Cerebellar cortex (tissue), 1 donor: ENCODE data around the gene C16orf54.
"Not testable (repeated sequence)": the region's sequence is repeated elsewhere in the genome, so short reads cannot be mapped to it uniquely, and the experiment has no call there.

Experiments used
- DNase-seq: peaks from one replicate; pipeline ENCODE4 v3.0.0-alpha.2; 2015; ENCODE audit warnings: low spot score

Gene C16orf54

DNA sequence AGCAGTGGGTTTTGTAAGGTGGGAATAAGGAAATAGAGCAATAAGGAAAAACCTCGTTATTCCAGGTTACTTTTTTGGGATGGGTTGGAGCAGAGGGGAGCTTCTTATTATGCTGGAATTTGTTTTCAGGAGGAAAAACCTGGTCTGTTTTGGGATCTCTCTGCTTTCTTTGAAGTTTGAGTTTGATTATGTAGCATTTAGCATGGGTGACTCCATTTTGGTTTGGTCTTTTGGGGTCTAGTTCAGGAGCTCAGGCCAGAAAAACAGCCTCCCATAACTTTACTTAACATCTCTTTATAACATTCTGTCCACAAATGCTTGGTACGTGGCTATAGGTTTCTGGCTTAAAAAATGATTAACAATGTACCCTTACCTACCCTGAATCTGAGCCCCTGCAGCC lies 23.7 kb upstream of the C16orf54 start:
- no peak for DNase-seq

DNA sequence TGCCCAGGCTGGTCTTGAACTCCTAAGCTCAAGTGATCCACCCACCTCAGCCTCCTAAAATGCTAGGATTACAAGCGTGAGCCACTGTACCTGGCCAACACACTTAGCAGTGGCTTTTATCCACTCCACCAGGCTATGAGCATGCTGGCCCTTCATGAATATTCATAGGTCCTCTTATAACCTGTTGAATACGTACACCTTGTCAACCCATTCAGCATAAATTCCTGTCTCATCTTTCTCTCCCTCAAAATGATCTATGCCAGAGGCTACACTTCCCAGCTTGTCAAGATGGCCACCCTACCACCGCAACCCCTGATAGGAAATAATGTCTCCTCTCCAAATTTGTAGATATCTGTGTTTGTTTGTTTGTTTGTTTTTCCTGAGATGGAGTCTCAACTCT lies 21.3 kb upstream of the C16orf54 start:
- DNase-seq = no peak

DNA sequence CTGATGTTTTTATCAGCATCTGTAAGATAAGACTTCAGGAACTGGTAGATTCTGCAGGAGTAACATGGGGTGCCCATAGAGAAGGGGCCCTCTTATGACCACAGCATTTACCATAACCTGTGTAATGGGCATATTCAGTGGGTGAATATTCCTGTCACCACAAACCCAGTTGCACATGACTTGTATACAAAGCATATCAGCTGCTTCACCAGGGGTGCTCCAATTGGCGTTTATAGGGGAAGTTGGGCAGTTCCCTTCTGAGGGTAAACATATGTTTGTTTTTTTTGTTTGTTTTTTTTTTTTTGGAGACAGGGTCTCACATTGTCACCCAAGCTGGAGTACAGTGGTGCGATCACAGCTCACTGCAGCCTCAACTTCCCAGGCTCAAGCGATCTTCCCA lies 20.8 kb upstream of the C16orf54 start:
- no peak for DNase-seq

DNA sequence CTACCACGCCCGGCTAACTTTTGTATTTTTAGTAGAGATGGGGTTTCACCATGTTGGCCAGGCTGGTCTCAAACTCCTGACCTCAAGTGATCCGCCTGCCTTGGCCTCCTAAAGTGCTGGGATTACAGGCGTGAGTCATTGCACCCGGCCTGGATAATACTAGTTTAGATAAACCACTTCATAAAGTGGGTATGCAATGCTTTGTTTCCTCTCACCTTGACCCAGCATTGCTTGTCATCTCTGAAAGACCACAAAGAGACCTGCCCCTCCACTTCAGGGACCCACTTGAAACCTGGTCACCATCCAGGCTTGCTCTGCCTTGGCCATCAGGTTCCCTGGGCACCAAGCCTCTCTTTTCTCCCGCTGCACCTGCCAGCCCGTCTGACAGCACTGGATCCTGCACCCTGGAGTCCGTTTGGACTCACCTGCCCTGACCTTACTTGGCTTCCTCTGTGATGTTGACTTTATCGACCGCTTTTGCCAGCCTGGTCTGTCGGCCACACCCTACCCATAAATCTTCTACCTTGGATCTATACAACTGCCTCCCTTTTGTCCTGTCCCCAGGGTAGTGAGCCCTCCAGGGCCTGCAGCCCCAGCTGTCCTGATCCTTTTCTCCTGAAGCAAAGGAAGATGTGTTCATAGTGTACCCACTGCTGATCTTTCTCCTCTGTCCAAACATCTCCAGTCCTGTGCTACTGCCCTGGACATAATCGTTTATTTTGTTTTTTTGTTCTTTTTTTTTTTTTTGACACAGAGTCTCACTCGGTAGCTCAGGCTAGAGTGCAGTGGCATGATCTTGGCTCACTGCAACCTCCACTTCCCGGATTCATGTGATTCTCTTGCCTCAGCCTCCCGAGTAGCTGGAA lies 19.6 kb upstream of the C16orf54 start:
- no peak for DNase-seq

DNA sequence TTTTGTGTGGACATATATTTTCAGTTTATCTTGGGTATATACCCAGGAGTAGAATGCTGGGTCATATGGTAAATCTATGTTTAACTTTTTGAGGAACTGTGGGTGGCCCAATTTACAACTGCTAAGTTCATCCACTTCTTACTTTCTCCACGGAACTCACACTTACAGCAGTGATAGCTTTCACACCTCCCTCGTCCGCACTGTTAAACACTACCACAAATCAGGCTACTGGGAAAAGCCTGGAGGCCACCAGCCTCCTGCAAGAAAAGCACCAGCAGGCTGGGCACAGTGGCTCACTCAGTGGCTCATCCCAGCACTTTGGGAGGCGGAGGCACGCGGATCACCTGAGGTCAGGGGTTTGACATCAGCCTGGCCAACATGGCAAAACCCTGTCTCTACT lies 17.5 kb upstream of the C16orf54 start:
- DNase-seq = no peak

DNA sequence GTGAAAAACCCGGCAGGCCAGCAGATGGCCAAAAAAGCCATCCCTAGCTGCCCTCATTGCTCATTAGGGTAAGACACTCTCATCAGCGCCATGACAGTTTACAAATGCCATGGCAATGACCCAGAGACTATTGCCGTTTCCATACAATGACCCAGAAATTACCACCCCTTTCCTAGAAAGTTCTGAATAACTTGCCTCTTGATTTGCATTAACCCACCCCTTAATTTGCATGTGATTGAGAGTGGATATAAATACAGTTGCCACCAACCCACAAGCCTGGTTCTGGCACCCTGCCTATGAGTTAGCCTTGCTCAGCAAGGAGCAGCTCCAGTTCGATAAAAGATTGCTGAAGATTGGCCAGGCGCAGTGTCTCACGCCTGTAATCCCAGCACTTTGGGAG lies 16.1 kb upstream of the C16orf54 start:
- no peak for DNase-seq

DNA sequence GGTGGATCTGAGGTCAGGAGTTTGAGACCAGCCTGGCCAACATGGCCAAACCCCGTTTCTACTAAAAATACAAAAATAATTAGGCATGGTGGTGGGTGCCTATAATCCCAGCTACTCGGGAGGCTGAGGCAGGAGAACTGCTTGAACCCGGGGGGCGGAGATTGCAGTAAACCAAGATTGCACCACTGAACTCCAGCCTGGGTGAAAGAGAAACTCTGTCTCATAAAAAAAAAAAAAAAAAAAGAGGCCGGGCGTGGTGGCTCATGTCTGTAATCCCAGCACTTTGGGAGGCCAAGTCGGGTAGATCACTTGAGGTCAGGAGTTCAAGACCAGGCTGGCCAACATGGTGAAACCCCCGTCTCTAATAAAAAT lies 15.5 kb upstream of the C16orf54 start:
- not testable (repeated sequence) for DNase-seq

DNA sequence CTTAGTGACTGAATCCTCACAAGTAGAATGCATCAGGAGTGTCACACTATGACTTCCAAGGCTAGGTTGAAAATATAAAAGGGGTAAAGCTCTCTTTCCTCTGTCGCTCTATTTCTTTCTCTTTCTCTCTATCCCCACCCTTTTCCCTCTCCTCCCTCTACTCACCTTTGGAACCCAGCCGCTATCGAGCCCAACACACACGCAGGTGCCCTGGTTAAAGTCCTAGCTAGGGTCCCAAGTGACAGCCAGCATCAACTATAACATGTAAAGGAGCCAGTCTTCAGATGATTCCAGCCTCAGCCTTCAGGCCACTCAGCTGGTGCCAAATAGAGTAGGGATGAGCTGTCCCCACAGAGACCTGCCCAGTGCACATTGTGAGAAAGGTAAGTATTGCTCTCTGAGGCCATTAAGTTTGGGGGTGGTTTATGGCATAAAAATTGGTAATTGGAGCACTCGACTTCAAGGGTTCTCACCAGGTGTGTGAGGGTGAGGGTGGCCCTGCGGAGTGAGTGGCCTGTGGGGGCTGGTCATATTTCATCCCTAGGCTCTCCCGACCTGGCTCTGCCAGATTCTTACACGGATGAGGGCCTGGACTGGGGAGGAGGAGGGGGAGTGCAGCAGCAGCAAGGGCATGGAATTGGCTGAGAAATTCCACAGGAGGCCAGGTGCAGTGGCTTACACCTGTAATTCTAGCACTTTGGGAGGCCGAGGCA lies 14.9 kb upstream of the C16orf54 start:
- DNase-seq = no peak

DNA sequence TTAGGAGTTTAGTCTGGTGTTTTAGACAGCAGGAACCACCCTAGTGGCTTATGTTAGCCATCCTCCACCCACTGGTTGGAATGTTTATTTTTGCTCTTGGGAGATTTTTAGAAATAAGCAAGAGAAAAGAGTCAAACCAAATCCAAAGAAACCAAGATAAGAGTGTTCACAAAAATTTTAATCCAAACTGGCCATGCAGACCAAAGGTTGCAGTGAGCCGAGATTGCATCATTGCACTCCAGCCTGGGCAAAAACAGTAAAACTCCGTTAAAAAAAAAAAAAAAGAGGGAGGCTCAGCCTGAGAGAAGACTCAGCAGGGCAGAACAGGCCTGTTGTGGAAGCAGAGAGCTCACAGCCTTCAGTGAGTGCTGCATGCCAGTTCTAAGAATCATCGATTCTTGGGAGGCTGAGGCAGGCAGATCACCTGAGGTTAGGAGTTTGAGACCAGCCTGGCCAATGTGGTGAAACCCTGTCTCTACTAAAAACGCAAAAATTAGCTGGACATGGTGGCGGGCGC lies 12.2 kb upstream of the C16orf54 start:
- DNase-seq = no peak

DNA sequence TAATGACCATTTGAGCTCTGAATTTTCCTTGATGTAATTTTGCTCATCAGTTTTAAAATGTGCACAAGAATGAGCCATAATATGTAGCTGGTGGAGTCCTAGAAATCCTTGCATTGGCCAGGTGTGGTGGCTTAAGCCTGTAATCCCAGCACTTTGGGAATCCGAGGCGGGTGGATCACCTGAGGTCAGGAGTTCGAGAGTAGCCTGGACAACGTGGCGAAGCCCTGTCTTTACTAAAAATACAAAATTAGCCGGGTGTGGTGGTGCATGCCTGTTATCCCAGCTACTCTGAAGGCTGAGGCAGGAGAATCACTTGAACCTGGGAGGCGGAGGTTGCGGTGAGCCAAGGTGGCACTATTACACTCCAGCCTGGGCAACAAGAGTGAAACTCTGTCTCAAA lies 11.3 kb upstream of the C16orf54 start:
- DNase-seq = not testable (repeated sequence)

DNA sequence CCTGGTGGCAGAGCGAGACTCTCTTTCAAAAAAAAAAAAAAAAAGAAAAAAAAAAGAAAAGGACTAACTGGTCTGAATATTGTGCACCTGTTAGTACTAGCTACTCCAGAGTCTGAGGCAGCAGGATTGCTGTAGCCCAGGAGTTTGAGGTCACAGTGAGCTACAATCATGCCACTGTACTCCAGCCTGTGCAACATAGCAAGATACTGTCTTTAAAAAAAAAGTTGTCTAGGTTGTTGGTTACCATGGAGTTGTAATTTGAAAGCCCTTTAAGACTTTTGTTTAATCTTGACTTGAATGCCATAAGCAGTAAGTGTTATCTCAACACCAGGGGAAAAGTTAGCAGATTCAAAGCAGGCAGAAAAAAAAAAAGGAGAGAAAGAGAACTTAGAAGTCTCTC lies 10.9 kb upstream of the C16orf54 start:
- DNase-seq = no peak

DNA sequence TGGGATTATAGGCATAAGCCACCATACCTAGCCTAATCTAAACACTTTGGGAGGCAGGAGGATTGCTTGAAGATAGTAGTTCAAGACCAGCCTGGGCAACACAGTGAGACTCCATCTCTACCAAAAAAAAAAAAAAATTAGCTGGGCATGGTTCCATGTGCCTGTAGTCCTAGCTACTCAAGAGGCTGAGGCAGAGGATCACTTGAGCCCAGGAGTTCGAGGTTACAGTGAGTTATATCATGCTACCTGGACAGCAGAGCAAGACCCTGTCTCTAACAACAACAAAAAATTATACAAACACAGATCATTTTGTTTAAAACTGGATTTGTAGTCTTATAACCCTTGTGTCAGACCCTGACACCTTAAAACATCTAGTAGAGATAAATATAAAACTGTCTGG lies 7.7 kb upstream of the C16orf54 start:
- no peak for DNase-seq

DNA sequence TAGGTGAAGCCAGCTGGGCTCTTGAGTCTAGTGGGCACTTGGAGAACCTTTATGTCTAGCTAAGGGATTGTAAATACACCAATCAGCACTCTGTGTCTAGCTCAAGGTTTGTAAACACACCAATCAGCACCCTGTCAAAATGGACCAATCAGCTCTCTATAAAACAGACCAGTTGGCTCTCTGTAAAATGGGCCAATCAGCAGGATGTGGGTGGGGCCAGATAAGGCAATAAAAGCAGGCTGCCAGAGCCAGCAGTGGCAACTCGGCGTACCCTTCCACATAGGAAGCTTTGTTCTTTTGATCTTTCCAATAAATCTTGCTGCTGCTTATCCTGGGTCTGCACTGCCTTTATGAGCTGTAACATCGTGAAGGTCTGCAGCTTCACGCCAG lies 3.0 kb upstream of the C16orf54 start:
- DNase-seq = not testable (repeated sequence)

DNA sequence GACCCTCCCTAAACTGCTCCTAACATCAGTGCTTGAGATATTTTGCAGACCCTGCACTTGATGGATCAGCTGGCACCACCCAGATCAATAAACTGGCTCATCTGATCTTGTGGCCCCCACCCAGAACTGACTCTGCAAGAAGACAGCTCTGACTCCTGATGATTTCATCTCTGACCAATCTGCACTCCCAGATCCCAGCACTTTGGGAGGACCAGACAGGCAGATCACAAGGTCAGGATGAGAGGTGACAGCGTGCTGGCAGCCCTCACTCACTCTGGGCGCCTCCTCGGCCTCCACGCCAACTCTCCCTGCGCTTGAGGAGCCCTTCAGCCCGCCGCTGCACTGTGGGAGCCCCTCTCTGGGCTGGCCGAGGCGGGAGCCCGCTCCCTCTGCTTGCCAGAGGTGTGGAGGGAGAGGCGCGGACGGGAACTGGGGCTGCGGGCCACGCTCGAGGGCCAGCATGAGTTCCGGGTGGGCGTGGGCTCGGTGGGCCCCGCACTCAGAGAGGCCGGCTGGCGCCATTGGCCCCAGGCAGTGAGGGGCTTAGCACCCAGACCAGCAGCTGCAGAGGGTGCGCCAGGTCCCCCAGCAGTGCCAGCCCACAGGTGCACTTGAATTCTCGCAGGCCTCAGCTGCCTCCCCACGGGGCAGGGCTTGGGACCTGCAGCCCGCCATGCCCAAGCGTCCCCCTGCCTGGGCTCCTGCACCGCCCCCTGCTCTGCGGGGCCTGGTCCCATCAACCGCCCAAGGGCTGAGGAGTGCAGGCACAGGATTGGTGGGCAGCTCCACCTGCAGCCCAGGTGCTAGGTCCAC lies 2.4 kb upstream of the C16orf54 start:
- no peak for DNase-seq

DNA sequence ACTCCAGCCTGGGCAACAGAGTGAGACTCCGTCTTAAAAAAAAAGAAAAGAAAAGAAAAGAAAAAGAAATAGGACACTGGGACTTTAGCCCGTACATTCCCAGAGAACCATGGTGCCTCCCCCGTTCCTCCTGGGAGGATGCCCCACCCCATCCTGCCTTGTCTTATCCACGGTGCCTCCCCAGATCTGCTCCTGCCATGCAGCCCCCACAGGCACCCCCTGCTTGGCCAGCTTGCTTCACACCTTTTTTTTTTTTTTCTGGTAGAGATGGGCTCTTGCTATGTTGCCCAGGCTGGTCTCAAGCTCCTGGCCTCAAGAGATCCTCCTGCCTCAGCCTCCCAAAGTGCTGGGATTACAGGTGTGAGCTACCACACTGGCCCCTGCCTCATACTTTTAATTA lies 728 bp upstream of the C16orf54 start:
- DNase-seq = not testable (repeated sequence)

DNA sequence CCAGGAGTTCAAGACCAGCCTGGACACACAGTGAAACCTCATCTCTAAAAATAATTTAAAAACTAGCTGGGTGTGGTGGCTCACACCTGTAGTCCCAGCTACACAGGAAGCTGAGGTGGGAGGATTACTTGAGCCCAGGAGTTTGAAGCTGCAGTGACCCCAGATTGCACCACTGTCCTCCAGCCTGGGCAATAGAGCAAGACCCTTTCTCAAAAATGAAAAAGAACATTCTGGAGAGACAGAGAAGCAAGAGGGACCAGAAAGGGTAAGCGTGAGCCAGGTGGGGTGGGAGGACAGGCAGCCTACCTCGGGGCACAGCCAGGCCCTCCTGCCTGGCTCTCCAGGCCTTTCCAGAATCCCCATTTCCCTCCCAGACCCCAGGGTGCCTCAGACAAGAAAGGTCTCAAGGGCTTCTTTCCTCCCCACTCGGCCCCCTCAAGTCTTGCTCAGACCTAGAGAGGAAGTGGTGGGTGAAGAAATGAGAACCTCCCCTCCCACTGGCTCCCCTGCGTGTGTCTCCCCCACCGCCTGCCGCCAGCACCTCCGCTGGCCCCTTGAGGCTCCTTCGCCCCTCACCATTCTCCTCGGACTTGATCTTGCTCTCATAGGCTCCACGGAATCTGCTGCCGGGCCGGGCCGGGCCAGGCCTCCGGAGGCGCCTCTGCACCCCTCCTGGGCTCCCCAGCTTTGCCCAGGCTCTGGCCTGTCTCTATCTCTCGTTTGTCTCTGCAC lies 503 bp downstream of the C16orf54 start:
- no peak for DNase-seq

DNA sequence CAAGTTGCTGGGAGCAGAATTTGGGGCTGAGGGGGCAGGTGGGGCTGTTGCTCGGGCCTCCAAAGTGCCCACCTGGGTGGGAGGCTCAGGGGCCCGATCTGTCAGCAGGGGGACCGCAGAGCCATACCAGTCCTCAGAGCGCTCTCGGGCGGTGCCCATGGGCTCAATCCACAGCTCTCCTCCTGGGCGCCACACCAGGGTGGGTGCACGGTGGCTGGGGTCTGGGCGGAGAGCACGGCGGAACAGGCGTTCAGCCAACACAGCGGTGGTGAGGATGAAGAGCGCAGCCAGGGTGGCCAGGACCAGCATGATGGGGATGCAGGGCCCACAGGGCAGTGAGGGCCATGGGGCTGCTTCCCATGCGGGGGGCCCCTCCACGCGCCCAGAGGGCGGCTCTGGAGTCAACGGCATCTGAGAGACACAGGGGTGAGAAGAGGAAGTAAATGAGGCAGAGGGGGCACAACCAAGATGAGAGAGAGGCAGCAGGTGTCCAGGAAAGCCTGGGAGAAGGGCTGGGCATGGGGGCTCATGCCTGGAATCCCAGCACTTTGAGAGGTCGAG lies 1.2 kb downstream of the C16orf54 start:
- no peak for DNase-seq

DNA sequence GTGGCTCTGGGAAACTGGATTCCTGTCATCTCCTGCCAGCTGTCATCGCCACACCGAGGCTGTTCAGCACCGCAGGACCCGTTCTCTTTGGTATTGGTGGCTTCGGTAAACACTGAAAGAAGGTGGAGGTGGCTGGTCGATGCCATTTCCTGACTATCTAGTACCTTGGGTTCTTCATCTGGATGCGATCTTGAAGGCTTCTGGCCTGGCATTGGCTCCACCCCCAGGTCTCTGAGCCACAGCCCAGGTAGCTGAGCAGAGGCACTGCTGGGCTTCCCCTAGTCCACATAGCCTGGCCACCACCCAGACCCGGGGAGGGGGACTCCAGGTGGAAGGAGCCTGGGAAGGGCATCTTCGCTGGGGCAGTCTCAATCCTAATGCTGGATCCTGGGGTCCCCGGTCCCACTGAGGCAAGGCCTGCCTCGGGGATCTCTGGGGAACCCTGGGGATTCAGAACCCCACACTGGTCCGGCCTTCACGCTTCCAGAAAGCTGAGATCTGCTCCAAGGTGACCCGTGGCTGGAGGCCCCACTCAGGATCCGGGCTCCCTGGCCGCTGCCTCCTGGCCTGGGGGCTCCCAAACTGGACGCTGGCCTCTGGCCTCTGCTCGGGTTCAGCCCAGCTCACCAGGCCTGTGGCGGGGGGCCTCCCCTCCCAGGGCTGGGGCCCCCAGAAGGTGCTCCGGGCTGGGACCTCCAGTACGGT lies 1.8 kb downstream of the C16orf54 start:
- DNase-seq = no peak

DNA sequence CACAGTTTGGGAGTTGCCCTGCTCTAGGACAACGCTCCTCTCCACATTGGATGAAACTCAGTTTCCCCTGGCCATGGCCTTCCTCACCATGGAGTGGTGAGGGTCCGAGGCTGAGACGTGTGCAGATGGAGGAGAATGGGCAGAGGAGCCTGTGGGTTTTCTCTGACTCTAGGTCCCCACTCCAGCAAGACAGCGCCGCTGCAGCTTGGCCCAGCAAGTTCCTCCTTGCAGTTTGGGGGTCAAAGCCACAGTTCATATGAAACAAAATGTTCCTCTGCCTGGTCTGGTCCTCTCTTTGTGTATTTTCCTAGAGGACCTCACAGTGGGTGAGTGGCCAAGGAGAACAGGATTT lies 2.3 kb downstream of the C16orf54 start:
- DNase-seq = no peak

DNA sequence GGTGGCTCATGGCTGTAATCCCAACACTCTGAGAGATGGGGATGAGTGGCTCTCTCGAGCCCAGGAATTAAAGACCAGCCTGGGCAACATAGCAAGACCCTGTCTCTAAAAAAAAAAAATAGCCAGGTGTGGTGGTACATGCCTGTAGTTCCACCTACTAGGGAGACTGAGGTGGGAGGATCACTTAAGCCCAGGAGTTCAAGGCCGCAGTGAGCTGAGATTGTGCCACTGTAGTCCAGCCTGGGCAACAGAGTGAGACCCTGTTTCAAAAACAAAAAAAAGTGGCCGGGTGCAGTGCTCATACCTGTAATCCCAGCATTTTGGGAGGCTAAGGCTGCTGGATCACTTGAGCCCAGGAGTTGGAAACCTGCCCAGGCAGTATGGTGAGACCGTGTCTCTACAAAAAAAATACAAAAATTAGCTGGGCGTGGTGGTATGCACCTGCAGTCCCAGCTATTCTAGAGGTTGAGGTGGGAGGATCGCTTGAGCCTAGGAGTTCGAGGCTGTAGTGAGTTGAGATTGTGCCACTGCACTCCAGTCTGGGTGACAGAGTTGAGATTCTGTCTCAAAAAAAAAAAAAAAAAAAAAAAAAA lies 3.0 kb downstream of the C16orf54 start:
- DNase-seq = no peak

DNA sequence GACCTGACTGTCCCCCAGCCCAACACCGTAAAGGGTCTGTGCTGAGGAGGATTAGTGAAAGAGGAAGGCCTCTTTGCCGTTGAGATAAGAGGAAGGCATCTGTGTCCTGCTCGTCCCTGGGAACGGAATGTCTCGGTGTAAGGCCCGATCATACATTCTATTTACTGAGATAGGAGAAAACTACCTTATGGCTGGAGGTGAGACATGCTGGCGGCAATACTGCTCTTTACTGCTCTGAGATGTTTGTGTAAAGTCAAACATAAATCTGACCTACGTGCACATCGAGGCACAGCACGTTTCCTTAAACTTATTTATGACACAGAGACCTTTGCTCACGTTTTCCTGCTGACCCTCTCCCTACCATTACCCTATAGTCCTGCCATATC lies 5.2 kb downstream of the C16orf54 start:
- DNase-seq = not testable (repeated sequence)
